Smooth muscle cell (in vitro differentiated cells): ENCODE data around the gene CNNM3. TPM values are rescaled to one million over a fixed set of nuclear protein-coding genes. Genes with fewer than 3 reads are reported as not detected.

Experiments used
- DNase-seq: peaks from one replicate; lab custom pipeline; 2025; ENCODE audit not compliant: unreplicated experiment; lab: John Stamatoyannopoulos, UW
- H2AFZ ChIP-seq: fragments of 200-600 bp; sonication (generic); 2 replicates; pipeline ENCODE4 v1.6.0; 2016; ENCODE audit warnings: antibody characterized with exemption, low read depth, mild to moderate bottlenecking
- H3F3A ChIP-seq: fragments of 200-600 bp; sonication (generic); 2 replicates; pipeline ENCODE4 v1.6.0; 2017; ENCODE audit warnings: antibody characterized with exemption, low read depth
- H3K27ac ChIP-seq: fragments of 200-600 bp; sonication (generic); 2 replicates; pipeline ENCODE4 v1.5.1; 2016; ENCODE audit warnings: low read depth, mild to moderate bottlenecking
- H3K27me3 ChIP-seq: fragments of 200-600 bp; sonication (generic); 2 replicates; pipeline ENCODE4 v1.6.1; 2016; ENCODE audit warnings: low read depth, mild to moderate bottlenecking
- H3K36me3 ChIP-seq: fragments of 200-600 bp; sonication (generic); 2 replicates; pipeline ENCODE4 v1.5.1; 2016; ENCODE audit warnings: low read depth
- H3K4me1 ChIP-seq: fragments of 200-600 bp; sonication (generic); 2 replicates; pipeline ENCODE4 v1.5.1; 2016; ENCODE audit warnings: low read depth
- H3K4me2 ChIP-seq: fragments of 200-600 bp; sonication (generic); 2 replicates; pipeline ENCODE4 v1.6.0; 2016; ENCODE audit warnings: mild to moderate bottlenecking
- H3K4me3 ChIP-seq: fragments of 200-600 bp; sonication (generic); 2 replicates; pipeline ENCODE4 v1.5.1; 2016; ENCODE audit warnings: mild to moderate bottlenecking
- H3K79me2 ChIP-seq: fragments of 200-600 bp; sonication (generic); 2 replicates; pipeline ENCODE4 v1.6.0; 2016; ENCODE audit warnings: low read depth, mild to moderate bottlenecking
- H3K9ac ChIP-seq: fragments of 200-600 bp; sonication (generic); 2 replicates; pipeline ENCODE4 v1.6.0; 2016; ENCODE audit warnings: low read depth
- H3K9me3 ChIP-seq: fragments of 200-600 bp; sonication (generic); replicated peaks from 2 replicates; pipeline ENCODE4 v1.5.1; 2016; ENCODE audit warnings: low read depth
- H4K20me1 ChIP-seq: fragments of 200-600 bp; sonication (generic); 2 replicates; pipeline ENCODE4 v1.6.0; 2016; ENCODE audit warnings: low read depth
- WGBS: methylation state at CpG from one replicate; pipeline ENCODE4 v1.1.7; 2016; ENCODE audit warnings: low lambda C conversion rate; 5-methylcytosine and 5-hydroxymethylcytosine counted together
- polyA plus RNA-seq: library from polyadenylated mRNA; unstranded; fragments of >200 nt; fragmentation: Nextera tagmentation; extraction: Ambion mirVana; gene quantifications from 2 replicates; pipeline ENCODE4 v1.2.1, GENCODE V29; 2016
- total RNA-seq: library from RNA; depleted of rRNA; stranded (reverse); fragments of >200 nt; gene quantifications from 2 replicates; pipeline ENCODE4 v1.2.3, GENCODE V29; 2014
- TF ChIP-seq, protein P1 (sequence below): fragments of 200-600 bp; sonication (generic); IDR thresholded peaks from 2 replicates; pipeline ENCODE4 v1.5.1; 2017; ENCODE audit warnings: borderline replicate concordance, mild to moderate bottlenecking, antibody characterized with exemption; ENCODE audit not compliant: insufficient read depth, poor library complexity, severe bottlenecking

Gene CNNM3
- total and polyA plus RNA-seq, 2 experiments from 2014 or later: 3.2 to 4.8 TPM

DNA sequence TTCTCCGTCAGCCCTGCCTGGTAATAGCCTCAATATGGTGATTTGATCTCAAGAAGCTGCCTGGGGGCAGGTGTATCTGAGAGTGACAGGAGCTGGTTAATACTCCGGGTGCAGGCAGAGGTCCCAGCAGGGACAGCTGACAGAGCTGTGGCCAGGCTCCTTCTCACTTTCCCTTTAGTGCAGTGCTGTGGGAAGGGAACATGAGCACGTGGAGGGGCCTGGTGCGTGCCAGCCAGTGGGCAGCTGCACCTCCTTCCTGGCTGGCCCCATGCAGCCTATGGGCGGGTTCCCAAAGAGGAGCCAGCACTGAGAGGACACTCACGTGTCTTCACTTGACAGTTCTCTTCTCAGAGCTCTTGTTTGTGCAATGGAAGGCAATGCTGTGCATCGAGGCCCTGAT is 46.3 kb upstream of the CNNM3 start:
- H3K4me1 ChIP-seq: peaks cover under 1% of the 10 kb centered on the region
- no peak overlapping the region for H3K27ac ChIP-seq
- H2AFZ ChIP-seq: no peak overlapping the region
- no peaks in the 10 kb centered on the region for H3K9me3 ChIP-seq
- 85% methylated on average over 7 of the region's 7 CpGs for WGBS
- no peak overlapping the region for H3K4me3 ChIP-seq
- H3K36me3 ChIP-seq: no peaks in the 10 kb centered on the region
- H3K4me2 ChIP-seq: no peak overlapping the region
- no peak for DNase-seq
- no peak overlapping the region for H3K9ac ChIP-seq
- TF ChIP-seq, protein P1, sequence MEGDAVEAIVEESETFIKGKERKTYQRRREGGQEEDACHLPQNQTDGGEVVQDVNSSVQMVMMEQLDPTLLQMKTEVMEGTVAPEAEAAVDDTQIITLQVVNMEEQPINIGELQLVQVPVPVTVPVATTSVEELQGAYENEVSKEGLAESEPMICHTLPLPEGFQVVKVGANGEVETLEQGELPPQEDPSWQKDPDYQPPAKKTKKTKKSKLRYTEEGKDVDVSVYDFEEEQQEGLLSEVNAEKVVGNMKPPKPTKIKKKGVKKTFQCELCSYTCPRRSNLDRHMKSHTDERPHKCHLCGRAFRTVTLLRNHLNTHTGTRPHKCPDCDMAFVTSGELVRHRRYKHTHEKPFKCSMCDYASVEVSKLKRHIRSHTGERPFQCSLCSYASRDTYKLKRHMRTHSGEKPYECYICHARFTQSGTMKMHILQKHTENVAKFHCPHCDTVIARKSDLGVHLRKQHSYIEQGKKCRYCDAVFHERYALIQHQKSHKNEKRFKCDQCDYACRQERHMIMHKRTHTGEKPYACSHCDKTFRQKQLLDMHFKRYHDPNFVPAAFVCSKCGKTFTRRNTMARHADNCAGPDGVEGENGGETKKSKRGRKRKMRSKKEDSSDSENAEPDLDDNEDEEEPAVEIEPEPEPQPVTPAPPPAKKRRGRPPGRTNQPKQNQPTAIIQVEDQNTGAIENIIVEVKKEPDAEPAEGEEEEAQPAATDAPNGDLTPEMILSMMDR: no peak
- peaks cover 12% of the 10 kb centered on the region for H3K79me2 ChIP-seq
- no peaks in the 10 kb centered on the region for H3K27me3 ChIP-seq
- peaks cover 36% of the 10 kb centered on the region for H4K20me1 ChIP-seq
- no peaks in the 10 kb centered on the region for H3F3A ChIP-seq

DNA sequence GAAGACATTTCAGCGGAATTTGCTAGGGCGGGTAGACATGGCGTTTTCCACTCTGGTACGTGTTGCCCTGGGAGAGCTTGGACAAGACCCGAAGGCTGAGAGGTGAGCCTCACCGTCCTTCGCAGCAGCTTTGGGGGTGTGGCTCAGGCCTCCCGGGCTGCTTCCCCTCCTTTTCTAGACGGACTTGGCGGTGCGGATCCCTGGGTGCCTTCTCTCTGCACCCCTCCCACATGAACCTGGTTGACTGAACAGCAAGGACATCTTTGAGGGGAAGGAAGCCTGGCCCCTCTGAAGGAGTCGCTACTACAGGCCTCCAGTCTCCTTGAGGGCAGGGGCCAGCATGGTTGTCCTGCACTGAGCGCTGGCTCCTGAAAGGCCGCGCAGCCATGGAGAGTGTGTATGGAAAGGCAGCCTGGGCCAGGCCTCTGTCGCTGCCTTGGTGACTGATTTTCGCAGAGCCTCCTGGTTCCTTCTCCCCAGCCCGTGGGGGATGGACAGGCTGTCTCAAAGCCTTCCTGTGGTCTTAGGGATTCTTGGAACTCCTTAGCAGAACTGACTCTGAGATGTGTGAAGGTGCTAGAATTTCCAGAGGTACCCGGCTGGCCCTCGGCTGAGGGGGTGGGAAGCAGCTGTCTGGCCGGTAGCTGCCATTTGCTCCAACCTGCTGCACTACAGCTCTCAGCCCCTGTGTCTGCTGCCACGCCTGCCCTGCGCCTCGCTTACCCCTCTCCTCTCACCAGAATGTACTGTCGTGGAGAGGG is 45.4 kb upstream of the CNNM3 start:
- Histone ChIP-seq H3K79me2 (peaks cover 8% of the 10 kb centered on the region), H3K4me3 (no peak overlapping the region), H3K9ac (no peak overlapping the region), H3K9me3 (no peaks in the 10 kb centered on the region), H2AFZ (no peak overlapping the region), H3K27me3 (no peaks in the 10 kb centered on the region), H4K20me1 (peaks cover 31% of the 10 kb centered on the region), H3K36me3 (no peaks in the 10 kb centered on the region), H3K27ac (no peak overlapping the region), H3F3A (no peaks in the 10 kb centered on the region), H3K4me2 (no peak overlapping the region), H3K4me1 (no peaks in the 10 kb centered on the region)
- DNase-seq: no peak
- TF ChIP-seq, protein P1: no peak
- 88% methylated on average over 25 of the region's 25 CpGs for WGBS

DNA sequence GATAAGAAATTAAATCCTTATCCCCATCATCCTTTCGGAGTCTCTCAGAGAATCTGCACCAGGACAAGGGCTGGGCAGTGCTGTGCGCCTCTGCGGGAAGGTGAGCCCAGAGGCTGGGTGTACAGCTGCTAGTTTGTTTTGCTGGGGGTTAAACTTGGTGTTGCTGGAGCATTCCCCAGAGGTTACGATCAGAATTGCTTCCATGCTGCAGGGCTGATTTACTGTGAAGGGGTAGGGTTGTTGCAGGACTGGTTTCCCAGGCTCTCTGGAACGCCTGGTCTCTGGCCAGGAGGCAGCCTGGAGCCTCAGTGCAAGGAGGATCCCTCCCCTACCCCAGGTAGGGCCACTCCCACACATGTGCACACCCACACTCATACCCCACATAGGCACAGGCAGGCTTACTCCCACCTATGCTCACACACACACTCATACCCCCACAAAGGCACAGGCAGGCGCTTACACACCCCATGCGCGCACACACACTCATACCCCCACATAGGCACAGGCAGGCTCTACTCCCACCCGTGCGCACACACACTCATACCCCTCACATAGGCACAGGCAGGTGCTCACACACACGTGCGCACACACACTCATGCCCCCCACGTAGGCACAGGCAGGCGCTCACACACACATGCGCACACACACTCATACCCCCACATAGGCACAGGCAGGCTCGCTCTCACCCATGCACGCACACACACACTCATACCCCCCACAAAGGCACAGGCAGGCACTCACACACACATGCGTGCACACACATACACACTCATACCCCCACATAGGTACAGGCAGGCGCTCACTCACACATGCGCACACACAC is 44.1 kb upstream of the CNNM3 start:
- TF ChIP-seq, protein P1: no peak
- no peak overlapping the region for H3K9ac ChIP-seq
- H3K4me2 ChIP-seq: no peak overlapping the region

More for the DNA sequence above, 44.1 kb upstream of the CNNM3 start:
- Histone ChIP-seq H3K36me3 (no peaks in the 10 kb centered on the region), H3K4me3 (no peak overlapping the region), H3F3A (no peaks in the 10 kb centered on the region), H4K20me1 (peaks cover 20% of the 10 kb centered on the region), H3K79me2 (peaks cover 3% of the 10 kb centered on the region), H2AFZ (no peak overlapping the region), H3K9me3 (no peaks in the 10 kb centered on the region), H3K27me3 (no peaks in the 10 kb centered on the region), H3K4me1 (no peaks in the 10 kb centered on the region), H3K27ac (no peak overlapping the region)
- WGBS: 91% methylated on average over 20 of the region's 20 CpGs
- DNase-seq: no peak
